GM21737 (cell line): ENCODE results near the gene ATL3.
"Not testable (repeated sequence)": the region's sequence is repeated elsewhere in the genome, so short reads cannot be mapped to it uniquely, and the experiment has no call there.

Source experiments
- ATAC-seq: cut with Tn5 transposase; IDR thresholded peaks from one replicate; pipeline ENCODE4 v1.9.1; 2021; ENCODE audit warnings: mild to moderate bottlenecking, moderate library complexity; ENCODE audit not compliant: unreplicated experiment

Gene ATL3

DNA sequence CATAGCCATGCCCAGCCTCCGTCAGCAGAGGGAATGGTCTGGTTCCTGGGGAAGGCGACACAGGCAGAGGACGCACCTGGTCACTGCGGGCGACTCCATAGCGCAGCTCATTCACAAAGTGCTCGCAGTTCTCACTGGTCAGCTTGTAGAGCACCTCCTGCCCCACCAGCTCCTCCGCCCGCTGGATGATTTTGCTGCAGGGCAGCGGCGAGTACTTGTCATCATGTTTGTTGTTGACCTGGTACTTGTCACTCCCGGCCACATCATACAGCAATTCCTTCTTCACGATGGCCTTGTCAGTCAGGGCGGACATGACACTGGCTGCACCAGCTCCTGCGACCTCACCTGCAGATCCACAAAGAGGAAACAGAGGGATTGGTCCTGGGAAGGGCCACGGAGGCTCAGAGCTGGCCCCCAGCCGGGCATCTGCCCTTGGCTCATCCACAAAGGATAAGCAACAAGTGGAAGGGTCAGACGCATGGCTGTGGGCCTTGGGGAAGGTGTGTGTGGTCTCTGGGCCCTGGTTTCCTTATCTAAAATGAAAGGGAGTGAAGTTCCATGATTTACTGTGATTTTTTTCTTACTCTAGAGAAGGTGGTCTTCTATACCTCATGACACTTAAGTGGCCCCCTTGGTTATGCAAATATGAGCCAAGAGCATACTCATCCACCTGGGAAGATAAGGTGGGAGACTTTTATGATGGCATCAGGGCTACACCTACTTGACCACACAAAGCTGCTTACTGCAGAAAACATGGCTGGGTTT lies 81.0 kb downstream of the ATL3 start:
- no peak for ATAC-seq

DNA sequence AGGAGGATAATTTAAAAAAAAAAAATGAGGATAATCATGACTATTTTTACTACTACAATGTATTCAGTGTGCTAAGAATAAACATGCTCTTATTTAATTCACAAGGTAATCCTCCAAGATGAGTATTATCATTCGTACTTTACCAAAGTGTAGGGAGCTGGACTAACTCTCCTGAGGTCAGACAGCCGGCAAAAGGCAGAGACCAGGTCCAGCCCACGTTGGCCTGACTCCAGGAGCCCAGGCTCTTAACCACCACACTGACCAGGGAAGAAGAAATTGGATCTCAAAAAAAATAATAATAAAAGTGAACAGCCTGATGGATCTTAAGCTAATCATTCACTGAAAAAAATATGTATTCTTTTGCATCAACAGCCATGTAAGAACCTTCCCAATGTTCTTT lies 82.2 kb downstream of the ATL3 start:
- ATAC-seq: no peak

DNA sequence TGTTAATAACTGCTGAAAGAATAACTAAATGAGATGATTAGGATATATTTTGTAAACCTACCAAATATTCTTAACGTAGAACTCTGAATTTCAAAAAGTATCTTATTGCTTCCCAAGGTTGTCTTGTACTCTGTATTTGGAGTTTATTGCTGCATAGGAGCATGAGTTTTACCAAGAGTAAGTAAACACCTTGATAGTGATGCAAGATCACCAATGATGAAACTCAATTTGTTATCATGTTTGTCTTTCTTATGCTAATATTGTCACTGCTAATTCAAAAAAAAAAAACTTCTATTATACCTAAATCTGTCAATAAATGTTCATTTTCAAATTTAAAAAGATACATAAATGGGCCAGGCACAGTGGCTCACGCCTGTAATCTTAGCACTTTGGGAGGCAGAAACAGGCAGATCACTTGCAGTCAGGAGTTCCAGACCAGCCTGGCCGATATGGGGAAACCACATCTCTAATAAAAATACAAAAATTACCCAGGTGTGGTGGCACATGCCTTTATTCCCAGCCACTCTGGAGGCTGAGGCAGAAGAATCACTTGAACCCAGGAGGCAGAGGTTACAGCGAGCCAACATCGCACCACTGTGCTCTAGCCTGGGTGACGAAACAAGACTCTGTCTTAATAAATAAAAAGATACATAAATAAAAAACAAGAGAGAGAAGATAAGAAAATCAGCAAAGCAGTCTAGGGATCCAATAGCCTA lies 84.6 kb downstream of the ATL3 start:
- ATAC-seq: no peak

DNA sequence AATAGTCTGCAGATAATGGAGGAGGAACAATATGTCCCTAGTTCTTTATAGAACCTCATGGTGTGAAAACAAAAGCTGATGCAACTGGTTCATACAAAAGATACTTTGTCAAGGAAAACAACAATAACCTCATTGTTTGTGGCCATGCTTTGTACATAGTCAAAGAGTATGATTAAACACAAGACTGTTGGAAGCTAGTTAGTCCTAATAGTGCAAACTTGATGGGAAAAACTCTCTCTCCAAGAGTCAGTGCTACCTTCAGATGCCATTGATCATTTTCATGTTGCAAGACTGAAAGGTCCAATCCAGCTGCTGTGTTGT lies 87.9 kb downstream of the ATL3 start:
- no peak for ATAC-seq

DNA sequence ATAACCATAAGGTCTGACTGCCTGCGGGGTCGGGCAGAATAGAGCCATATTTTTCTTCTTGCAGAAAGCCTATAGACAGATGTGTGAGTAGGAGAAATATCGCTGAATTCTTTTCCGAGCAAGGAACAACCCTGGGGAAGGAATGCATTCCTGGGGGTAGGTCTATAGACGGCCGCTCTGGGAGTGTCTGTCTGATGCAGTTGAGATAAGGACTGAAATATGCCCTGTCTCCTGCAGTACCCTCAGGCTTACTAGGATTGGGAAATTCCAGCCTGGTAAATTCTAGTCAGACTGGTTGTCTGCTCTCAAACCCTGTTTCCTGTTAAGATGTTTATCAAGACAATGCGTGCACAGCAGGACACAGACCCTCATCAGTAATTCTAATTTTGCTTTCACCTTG lies 90.0 kb downstream of the ATL3 start:
- not testable (repeated sequence) for ATAC-seq

DNA sequence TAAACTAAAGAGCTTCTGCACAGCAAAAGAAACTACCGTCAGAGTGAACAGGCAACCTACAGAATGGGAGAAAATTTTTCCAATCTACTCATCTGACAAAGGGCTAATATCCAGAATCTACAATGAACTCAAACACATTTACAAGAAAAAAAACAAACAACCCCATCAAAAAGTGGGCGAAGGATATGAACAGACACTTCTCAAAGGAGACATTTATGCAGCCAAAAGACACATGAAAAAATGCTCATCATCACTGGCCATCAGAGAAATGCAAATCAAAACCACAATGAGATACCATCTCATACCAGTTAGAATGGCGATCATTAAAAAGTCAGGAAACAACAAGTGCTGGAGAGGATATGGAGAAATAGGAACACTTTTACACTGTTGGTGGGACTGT lies 92.3 kb downstream of the ATL3 start:
- not testable (repeated sequence) for ATAC-seq

DNA sequence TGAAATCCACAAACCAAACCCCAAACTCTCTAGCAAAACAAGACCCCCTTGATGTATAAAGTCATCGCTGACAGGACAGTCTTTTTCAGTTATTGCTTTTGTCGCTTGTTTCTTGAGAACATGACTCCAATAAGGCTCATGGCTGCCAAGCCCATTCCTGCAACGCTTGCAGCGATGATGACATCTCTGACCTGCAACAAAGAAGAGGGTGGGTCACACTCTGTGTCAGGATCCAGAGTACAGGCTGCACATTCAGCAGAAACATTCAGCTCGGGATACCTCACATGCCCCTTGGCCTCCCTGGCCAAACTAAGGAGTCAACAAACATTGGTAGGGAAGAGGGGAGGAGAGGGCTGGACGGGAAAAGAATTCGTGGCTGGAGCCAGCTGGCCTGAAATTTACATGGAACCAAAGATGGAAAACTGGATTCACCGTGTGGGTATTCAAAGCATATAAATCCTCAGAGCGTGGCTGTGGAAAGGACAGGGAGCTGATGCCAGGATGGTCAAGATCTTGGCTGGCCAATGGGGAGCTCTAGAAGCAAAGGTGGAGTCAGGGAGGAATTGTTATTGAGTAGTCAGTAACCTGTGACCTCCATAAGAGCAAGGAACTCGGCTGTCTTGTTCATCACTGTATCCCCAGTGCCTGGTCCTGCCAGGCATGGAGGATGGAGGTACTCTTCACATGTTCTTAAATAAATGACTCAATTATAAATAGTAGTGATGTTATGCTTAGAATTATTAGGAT lies 96.1 kb downstream of the ATL3 start:
- no peak for ATAC-seq
